H4 (cell line): ENCODE data around the gene VPS37B. TPM values are rescaled to one million over a fixed set of nuclear protein-coding genes. Genes with fewer than 3 reads are reported as not detected.
"Not testable (repeated sequence)": the region's sequence is repeated elsewhere in the genome, so short reads cannot be mapped to it uniquely, and the experiment has no call there.

Experiments used
- DNase-seq: peaks from one replicate; pipeline ENCODE4 v3.0.0-alpha.2; 2015; ENCODE audit warnings: low spot score
- total RNA-seq: library from RNA; depleted of rRNA; stranded (reverse); fragments of >200 nt; shearing (Covaris generic); gene quantifications from 2 replicates; pipeline ENCODE4 v1.2.3, GENCODE V29; 2014

Gene VPS37B
- total RNA-seq, 1 experiment from 2014 or later: 29.2 TPM

- no peak for DNase-seq
Observed at GRCh38 chr12:122908915-122909314, 13.0 kb upstream of the VPS37B start.

- DNase-seq: not testable (repeated sequence)
Observed at GRCh38 chr12:122905258-122905657, 9.3 kb upstream of the VPS37B start.

GRCh38 chr12:122903693-122904034 lies 7.7 kb upstream of the VPS37B start:
- no peak for DNase-seq

GRCh38 chr12:122902854-122903692 lies 7.1 kb upstream of the VPS37B start:
- no peak for DNase-seq

- no peak for DNase-seq
Observed at GRCh38 chr12:122899887-122900286, 4.0 kb upstream of the VPS37B start.

GRCh38 chr12:122896662-122897061 lies 738 bp upstream of the VPS37B start:
- DNase-seq: no peak

GRCh38 chr12:122895320-122895703 lies 612 bp downstream of the VPS37B start:
- no peak for DNase-seq

GRCh38 chr12:122894193-122895121 lies 1.5 kb downstream of the VPS37B start:
- no peak for DNase-seq

GRCh38 chr12:122893208-122894153 lies 2.4 kb downstream of the VPS37B start:
- no peak for DNase-seq

GRCh38 chr12:122892724-122893123 lies 3.2 kb downstream of the VPS37B start:
- not testable (repeated sequence) for DNase-seq

- DNase-seq: peak; percentile 68
Observed at GRCh38 chr12:122891661-122892525, 4.0 kb downstream of the VPS37B start.

GRCh38 chr12:122889761-122890520 lies 6.0 kb downstream of the VPS37B start:
- no peak for DNase-seq

- peak; percentile 57 for DNase-seq
Observed at GRCh38 chr12:122888232-122888752, 7.6 kb downstream of the VPS37B start.

GRCh38 chr12:122887819-122888212 lies 8.1 kb downstream of the VPS37B start:
- no peak for DNase-seq

GRCh38 chr12:122886851-122887818 lies 8.8 kb downstream of the VPS37B start:
- DNase-seq: peak; percentile 73

GRCh38 chr12:122886161-122886560 lies 9.8 kb downstream of the VPS37B start:
- DNase-seq: no peak

- DNase-seq: no peak
Observed at GRCh38 chr12:122884860-122885259, 11.1 kb downstream of the VPS37B start.

- no peak for DNase-seq
Observed at GRCh38 chr12:122884091-122884826, 11.7 kb downstream of the VPS37B start.
